H1 (cell line): ENCODE data around the gene TMEM245. TPM values are rescaled to one million over a fixed set of nuclear protein-coding genes. Genes with fewer than 3 reads are reported as not detected.

Experiments used
- CREB1 ChIP-seq: IDR thresholded peaks from 2 replicates; pipeline ENCODE4 v1.6.1; 2012; ENCODE audit warnings: inconsistent platforms
- SP4 ChIP-seq: IDR thresholded peaks from 2 replicates; pipeline ENCODE4 v1.6.1; 2012; ENCODE audit warnings: low read length, inconsistent platforms
- SUZ12 ChIP-seq: fragments of 200-600 bp; sonication (generic); IDR thresholded peaks from 2 replicates; pipeline ENCODE4 v1.6.1; 2012; ENCODE audit warnings: mild to moderate bottlenecking, inconsistent platforms, low read length, moderate library complexity, mixed read lengths
- YY1 ChIP-seq: IDR thresholded peaks from 2 replicates; pipeline ENCODE4 v1.6.1; 2011; ENCODE audit warnings: low read depth, mild to moderate bottlenecking, low read length
- polyA plus RNA-seq, 7 experiments: library from polyadenylated mRNA; depleted of rRNA in 3 of 7; stranded (reverse) in 5 of 7; unstranded in 2 of 7; fragments of >200 nt in 5 of 7; fragments of 200-250 nt in 2 of 7; gene quantifications; 1 replicate in 5 of 7; 2 replicates in 1 of 7; 4 replicates in 1 of 7; pipeline versions ENCODE4 v1.2.1 to v1.2.3, GENCODE V29; 2011 to 2013; ENCODE audit warnings: missing spikeins in 2 of 7, mixed read lengths in 2 of 7
- total RNA-seq: library from RNA; stranded (reverse); fragmentation: NEBNext Ultra II Directional; extraction: Animal tissue kit (Norgen Biotek cat#: 25700); gene quantifications from 2 replicates; pipeline ENCODE4 v1.2.1, GENCODE V29; 2021
- TF ChIP-seq, protein P1 (sequence below): IDR thresholded peaks from 2 replicates; pipeline ENCODE4 v1.6.1; 2011; ENCODE audit warnings: low read depth, mild to moderate bottlenecking, low read length; ENCODE audit not compliant: insufficient read depth
- TF ChIP-seq, protein P2 (sequence below): fragments of 300-600 bp; sonication (generic); IDR thresholded peaks from 2 replicates; pipeline ENCODE4 v1.7.1; 2012; ENCODE audit warnings: low read length, moderate library complexity, mild to moderate bottlenecking, inconsistent platforms; ENCODE audit not compliant: insufficient replicate concordance

TMEM245 gene
- total and polyA plus RNA-seq, 2 of the 8 experiments (the other 6 are each of a cell fraction or from before 2014, with no cell fraction given): 44.3 to 45.8 TPM

DNA sequence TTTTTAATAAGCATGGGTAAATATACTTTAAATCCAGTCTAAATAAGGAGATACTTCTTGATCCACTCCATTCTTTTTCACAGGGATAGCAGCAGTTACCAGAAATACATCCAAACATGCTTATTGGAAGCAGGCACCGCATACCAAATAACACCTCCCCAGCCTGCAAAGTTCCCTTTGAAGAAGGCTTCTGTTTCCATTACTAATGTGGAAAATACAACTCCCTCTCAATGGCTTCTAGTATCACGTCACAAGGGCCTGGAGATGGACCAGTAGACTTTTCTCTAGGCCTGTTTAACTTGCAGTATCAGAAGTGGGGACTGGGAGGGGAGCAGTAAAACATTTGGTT, 20.8 kb downstream of the TMEM245 start (continued):
- TF ChIP-seq YY1 (no peak), SP4 (no peak), CREB1 (no peak), SUZ12 (no peak)
- TF ChIP-seq, protein P1, sequence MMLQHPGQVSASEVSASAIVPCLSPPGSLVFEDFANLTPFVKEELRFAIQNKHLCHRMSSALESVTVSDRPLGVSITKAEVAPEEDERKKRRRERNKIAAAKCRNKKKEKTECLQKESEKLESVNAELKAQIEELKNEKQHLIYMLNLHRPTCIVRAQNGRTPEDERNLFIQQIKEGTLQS: no peak
- TF ChIP-seq, protein P2, sequence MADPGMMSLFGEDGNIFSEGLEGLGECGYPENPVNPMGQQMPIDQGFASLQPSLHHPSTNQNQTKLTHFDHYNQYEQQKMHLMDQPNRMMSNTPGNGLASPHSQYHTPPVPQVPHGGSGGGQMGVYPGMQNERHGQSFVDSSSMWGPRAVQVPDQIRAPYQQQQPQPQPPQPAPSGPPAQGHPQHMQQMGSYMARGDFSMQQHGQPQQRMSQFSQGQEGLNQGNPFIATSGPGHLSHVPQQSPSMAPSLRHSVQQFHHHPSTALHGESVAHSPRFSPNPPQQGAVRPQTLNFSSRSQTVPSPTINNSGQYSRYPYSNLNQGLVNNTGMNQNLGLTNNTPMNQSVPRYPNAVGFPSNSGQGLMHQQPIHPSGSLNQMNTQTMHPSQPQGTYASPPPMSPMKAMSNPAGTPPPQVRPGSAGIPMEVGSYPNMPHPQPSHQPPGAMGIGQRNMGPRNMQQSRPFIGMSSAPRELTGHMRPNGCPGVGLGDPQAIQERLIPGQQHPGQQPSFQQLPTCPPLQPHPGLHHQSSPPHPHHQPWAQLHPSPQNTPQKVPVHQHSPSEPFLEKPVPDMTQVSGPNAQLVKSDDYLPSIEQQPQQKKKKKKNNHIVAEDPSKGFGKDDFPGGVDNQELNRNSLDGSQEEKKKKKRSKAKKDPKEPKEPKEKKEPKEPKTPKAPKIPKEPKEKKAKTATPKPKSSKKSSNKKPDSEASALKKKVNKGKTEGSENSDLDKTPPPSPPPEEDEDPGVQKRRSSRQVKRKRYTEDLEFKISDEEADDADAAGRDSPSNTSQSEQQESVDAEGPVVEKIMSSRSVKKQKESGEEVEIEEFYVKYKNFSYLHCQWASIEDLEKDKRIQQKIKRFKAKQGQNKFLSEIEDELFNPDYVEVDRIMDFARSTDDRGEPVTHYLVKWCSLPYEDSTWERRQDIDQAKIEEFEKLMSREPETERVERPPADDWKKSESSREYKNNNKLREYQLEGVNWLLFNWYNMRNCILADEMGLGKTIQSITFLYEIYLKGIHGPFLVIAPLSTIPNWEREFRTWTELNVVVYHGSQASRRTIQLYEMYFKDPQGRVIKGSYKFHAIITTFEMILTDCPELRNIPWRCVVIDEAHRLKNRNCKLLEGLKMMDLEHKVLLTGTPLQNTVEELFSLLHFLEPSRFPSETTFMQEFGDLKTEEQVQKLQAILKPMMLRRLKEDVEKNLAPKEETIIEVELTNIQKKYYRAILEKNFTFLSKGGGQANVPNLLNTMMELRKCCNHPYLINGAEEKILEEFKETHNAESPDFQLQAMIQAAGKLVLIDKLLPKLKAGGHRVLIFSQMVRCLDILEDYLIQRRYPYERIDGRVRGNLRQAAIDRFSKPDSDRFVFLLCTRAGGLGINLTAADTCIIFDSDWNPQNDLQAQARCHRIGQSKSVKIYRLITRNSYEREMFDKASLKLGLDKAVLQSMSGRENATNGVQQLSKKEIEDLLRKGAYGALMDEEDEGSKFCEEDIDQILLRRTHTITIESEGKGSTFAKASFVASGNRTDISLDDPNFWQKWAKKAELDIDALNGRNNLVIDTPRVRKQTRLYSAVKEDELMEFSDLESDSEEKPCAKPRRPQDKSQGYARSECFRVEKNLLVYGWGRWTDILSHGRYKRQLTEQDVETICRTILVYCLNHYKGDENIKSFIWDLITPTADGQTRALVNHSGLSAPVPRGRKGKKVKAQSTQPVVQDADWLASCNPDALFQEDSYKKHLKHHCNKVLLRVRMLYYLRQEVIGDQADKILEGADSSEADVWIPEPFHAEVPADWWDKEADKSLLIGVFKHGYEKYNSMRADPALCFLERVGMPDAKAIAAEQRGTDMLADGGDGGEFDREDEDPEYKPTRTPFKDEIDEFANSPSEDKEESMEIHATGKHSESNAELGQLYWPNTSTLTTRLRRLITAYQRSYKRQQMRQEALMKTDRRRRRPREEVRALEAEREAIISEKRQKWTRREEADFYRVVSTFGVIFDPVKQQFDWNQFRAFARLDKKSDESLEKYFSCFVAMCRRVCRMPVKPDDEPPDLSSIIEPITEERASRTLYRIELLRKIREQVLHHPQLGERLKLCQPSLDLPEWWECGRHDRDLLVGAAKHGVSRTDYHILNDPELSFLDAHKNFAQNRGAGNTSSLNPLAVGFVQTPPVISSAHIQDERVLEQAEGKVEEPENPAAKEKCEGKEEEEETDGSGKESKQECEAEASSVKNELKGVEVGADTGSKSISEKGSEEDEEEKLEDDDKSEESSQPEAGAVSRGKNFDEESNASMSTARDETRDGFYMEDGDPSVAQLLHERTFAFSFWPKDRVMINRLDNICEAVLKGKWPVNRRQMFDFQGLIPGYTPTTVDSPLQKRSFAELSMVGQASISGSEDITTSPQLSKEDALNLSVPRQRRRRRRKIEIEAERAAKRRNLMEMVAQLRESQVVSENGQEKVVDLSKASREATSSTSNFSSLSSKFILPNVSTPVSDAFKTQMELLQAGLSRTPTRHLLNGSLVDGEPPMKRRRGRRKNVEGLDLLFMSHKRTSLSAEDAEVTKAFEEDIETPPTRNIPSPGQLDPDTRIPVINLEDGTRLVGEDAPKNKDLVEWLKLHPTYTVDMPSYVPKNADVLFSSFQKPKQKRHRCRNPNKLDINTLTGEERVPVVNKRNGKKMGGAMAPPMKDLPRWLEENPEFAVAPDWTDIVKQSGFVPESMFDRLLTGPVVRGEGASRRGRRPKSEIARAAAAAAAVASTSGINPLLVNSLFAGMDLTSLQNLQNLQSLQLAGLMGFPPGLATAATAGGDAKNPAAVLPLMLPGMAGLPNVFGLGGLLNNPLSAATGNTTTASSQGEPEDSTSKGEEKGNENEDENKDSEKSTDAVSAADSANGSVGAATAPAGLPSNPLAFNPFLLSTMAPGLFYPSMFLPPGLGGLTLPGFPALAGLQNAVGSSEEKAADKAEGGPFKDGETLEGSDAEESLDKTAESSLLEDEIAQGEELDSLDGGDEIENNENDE: no peak
